GM12878 (cell line): Measurements from ENCODE around the gene KIF22. TPM values are rescaled to one million over a fixed set of nuclear protein-coding genes. Genes with fewer than 3 reads are reported as not detected.

Experiments used
- ATAC-seq: fragments of 200-7000 bp; cut with Tn5 transposase; 3 replicates; pipeline ENCODE4 v1.9.1; 2020; ENCODE audit warnings: mild to moderate bottlenecking, moderate library complexity
- BruUV-seq: library from RNA; stranded (reverse); fragments of 400-500 nt; replicated peaks from 2 replicates; lab custom pipeline; 2021; lab: Mats Ljungman, UMichigan
- CTCF ChIA-PET: fragments of 300-600 bp; sonication (Branson Sonifier 250); formaldehyde crosslinking; extraction: SDS; loops from one replicate; lab custom pipeline; 2021; ENCODE audit warnings: inconsistent platforms; lab: Yijun Ruan, JAX
- POLR2A ChIA-PET: fragments of 350-600 bp; formaldehyde crosslinking; extraction: SDS; loops from one replicate; lab custom pipeline; 2021; ENCODE audit warnings: inconsistent platforms; lab: Charles Lee
- RAD21 ChIA-PET: fragments of 300-600 bp; sonication (Branson Sonifier 250); formaldehyde crosslinking; loops from one replicate; lab custom pipeline; 2023; ENCODE audit warnings: antibody characterized with exemption; ENCODE audit not compliant: unreplicated experiment; lab: Charles Lee
- SMC1A ChIA-PET: fragments of 300-600 bp; sonication (Branson Sonifier 250); formaldehyde crosslinking; loops from one replicate; lab custom pipeline; 2023; ENCODE audit not compliant: unreplicated experiment, uncharacterized antibody; lab: Charles Lee
- DNase-seq: peaks from one replicate; pipeline ENCODE4 v3.0.0-alpha.2; 2011; ENCODE audit warnings: low read depth, low spot score
- FAIRE-seq: peaks from 3 replicates; lab custom pipeline; 2011; peaks lifted over from hg19 to GRCh38; lab: Jason Lieb, UNC
- H2AFZ ChIP-seq: 2 replicates; pipeline ENCODE4 v1.6.0; 2011; ENCODE audit warnings: low read depth, low read length, control low read depth; ENCODE audit not compliant: control insufficient read depth
- H3K27ac ChIP-seq: 2 replicates; pipeline ENCODE4 v1.5.1; 2011; ENCODE audit warnings: control low read depth; ENCODE audit not compliant: control insufficient read depth, insufficient read depth
- H3K27me3 ChIP-seq, 2 experiments: replicated peaks in 1 of 2; 2 replicates each; pipeline versions ENCODE4 v1.6.0 to v1.6.1; 2011; ENCODE audit warnings: low read length in 1 of 2; ENCODE audit not compliant: control insufficient read depth in 2 of 2, insufficient read depth in 2 of 2
- H3K36me3 ChIP-seq, 2 experiments: 2 replicates each; pipeline ENCODE4 v1.5.1; 2011; ENCODE audit warnings: low read length in 1 of 2; ENCODE audit not compliant: control insufficient read depth in 2 of 2, insufficient read depth in 2 of 2
- H3K4me1 ChIP-seq: 2 replicates; pipeline ENCODE4 v1.6.1; 2011; ENCODE audit warnings: mild to moderate bottlenecking, low read length, moderate library complexity, mixed read lengths; ENCODE audit not compliant: control insufficient read depth, insufficient read depth
- H3K4me2 ChIP-seq: 2 replicates; pipeline ENCODE4 v1.6.0; 2011; ENCODE audit warnings: control low read depth; ENCODE audit not compliant: control insufficient read depth, insufficient read depth
- H3K4me3 ChIP-seq: fragments of 200-600 bp; sonication (generic); 2 replicates; pipeline ENCODE4 v1.5.1; 2016
- H3K79me2 ChIP-seq: 2 replicates; pipeline ENCODE4 v1.6.0; 2011; ENCODE audit warnings: low read length; ENCODE audit not compliant: control insufficient read depth, insufficient read depth
- H3K9ac ChIP-seq: 2 replicates; pipeline ENCODE4 v1.8.0; 2011; ENCODE audit warnings: low read length, control low read depth, mixed read lengths; ENCODE audit not compliant: control insufficient read depth, insufficient read depth
- H3K9me3 ChIP-seq: replicated peaks from 3 replicates; pipeline ENCODE4 v1.5.1; 2011; ENCODE audit warnings: mild to moderate bottlenecking, low read length; ENCODE audit not compliant: control insufficient read depth, insufficient read depth
- H4K20me1 ChIP-seq: 2 replicates; pipeline ENCODE4 v1.6.0; 2011; ENCODE audit not compliant: control insufficient read depth, insufficient read depth
- MEF2B ChIP-seq: fragments of 450-650 bp; IDR thresholded peaks from 2 replicates; pipeline ENCODE4 v1.6.1; 2018; ENCODE audit warnings: mild to moderate bottlenecking, moderate library complexity; ENCODE audit not compliant: partially characterized antibody, poor library complexity, severe bottlenecking
- NFIC ChIP-seq: IDR thresholded peaks from 2 replicates; pipeline ENCODE4 v1.6.1; 2012; ENCODE audit warnings: low read depth, mild to moderate bottlenecking, inconsistent platforms, low read length, moderate library complexity
- PML ChIP-seq: IDR thresholded peaks from 2 replicates; pipeline ENCODE4 v1.6.1; 2012; ENCODE audit warnings: low read length, inconsistent platforms
- RB1 ChIP-seq: fragments of 450-650 bp; formaldehyde crosslinking; IDR thresholded peaks from 2 replicates; pipeline ENCODE4 v1.6.1; 2017; ENCODE audit warnings: mild to moderate bottlenecking, borderline replicate concordance
- STAT3 ChIP-seq: IDR thresholded peaks from 2 replicates; pipeline ENCODE4 v1.6.1; 2011; ENCODE audit warnings: low read depth, low read length, improper control_type of control experiment
- WGBS: methylation state at CpG from one replicate; pipeline ENCODE4 v1.1.6; 2016; ENCODE audit warnings: low lambda C conversion rate; ENCODE audit not compliant: insufficient replicate concordance, insufficient coverage; ENCODE audit errors: missing lambda C conversion rate; 5-methylcytosine and 5-hydroxymethylcytosine counted together
- in situ Hi-C: fragments of 300-500 bp; cut with MboI; formaldehyde crosslinking; loops from 9 replicates; pipeline ENCODE4 v1.14.3; 2018; ENCODE audit warnings: mixed read lengths
- intact Hi-C: fragments of 100-400 bp; cut with micrococcal nuclease; formaldehyde crosslinking; loops from one replicate; pipeline ENCODE4 v1.14.2; 2022; ENCODE audit not compliant: unreplicated experiment
- polyA plus RNA-seq, 11 experiments: library from polyadenylated mRNA; depleted of rRNA in 4 of 11; unstranded in 6 of 11; stranded (reverse) in 5 of 11; fragments of >200 nt; fragmentation: Nextera tagmentation in 4 of 11; fragmentation: Illumina TruSeq in 1 of 11; extraction: Ambion mirVana in 4 of 11; extraction: Trizol in 1 of 11; gene quantifications; 1 replicate in 1 of 11; 2 replicates in 10 of 11; pipeline versions ENCODE4 v1.2.1 to v1.2.3, GENCODE V29; 2011 to 2016; ENCODE audit warnings: inconsistent platforms in 2 of 11, missing spikeins in 2 of 11, low read depth in 1 of 11
- total RNA-seq, 4 experiments: library from RNA; depleted of rRNA in 3 of 4; stranded (reverse); fragments of >200 nt in 3 of 4; fragmentation: Illumina TruSeq in 1 of 4; extraction: Trizol in 1 of 4; gene quantifications; 2 replicates each; pipeline versions ENCODE4 v1.2.1 to v1.2.3, GENCODE V29; 2013 to 2021
- TF ChIP-seq, protein P1 (sequence below): fragments of 450-650 bp; formaldehyde crosslinking; IDR thresholded peaks from 2 replicates; pipeline ENCODE4 v1.4.0; 2022; ENCODE audit warnings: mild to moderate bottlenecking, moderate library complexity

The KIF22 gene
- total and polyA plus RNA-seq, 10 of the 15 experiments (the other 5 are each of a cell fraction or from before 2014, with no cell fraction given) = 7.6 to 158 (median 132) TPM

DNA sequence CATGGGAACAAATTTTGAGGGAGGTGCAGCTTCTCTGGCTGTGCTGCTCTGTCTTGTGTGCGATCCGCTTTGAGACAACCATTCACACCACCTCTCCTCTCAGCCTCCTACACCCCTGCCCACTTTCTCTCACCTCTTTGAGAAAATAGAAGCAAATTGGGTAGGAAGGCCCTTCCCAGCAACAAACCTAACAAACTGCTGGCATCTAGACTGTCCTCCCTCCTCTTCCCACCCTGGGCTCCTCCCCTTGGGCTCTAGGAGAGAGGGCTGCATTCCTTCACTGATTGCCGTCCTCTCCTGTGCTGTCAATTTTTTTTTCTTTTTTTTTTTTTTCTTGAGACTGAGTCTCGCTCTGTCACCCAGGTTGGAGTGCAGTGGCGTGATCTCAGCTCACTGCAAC, 59.0 kb downstream of the KIF22 start:
- Histone ChIP-seq H3K27me3 (no peaks in the 10 kb centered on the region), H3K9ac (no peak overlapping the region), H2AFZ (no peak overlapping the region), H3K4me3 (no peak overlapping the region), H3K36me3 (peaks cover 2 to 3% of the 10 kb centered on the region in 2 experiments; a peak in 1 of 4 replicates), H3K27ac (no peak overlapping the region), H3K79me2 (no peaks in the 10 kb centered on the region), H3K4me2 (no peak overlapping the region), H3K4me1 (no peaks in the 10 kb centered on the region), H4K20me1 (no peaks in the 10 kb centered on the region), H3K9me3 (no peaks in the 10 kb centered on the region)
- ChIA-PET CTCF (interaction anchor here (0.6 to 4.6 kb wide), 17 partner anchors 13 to 206 kb away, joined by 3 to 99 read pairs (median 6); partner anchors contain the start of genes KIF22, MVP, PAGR1 and TAOK2), RAD21 (interaction anchor here (1.4 to 3.5 kb wide), 5 partner anchors 30 to 209 kb away, joined by 3 to 51 read pairs (median 9); partner anchors contain the start of genes MVP and PAGR1), SMC1A (interaction anchor here (0.7 to 3.6 kb wide), 7 partner anchors 25 to 183 kb away, joined by 3 to 48 read pairs (median 5); partner anchors contain the start of genes MVP, PAGR1 and TMEM219), POLR2A (interaction anchor here (0.6 to 3.4 kb wide), 3 partner anchors 20 to 42 kb away, joined by 4 to 14 read pairs (median 8); partner anchors contain the start of gene MVP)
- intact Hi-C loops (no loop called here), in situ Hi-C loops (no loop called here)
- FAIRE-seq = no peak
- no TSS peak for BruUV-seq
- no peak for DNase-seq
- TF ChIP-seq MEF2B (no peak), STAT3 (no peak), RB1 (no peak), NFIC (no peak), PML (no peak)
- TF ChIP-seq, protein P1, sequence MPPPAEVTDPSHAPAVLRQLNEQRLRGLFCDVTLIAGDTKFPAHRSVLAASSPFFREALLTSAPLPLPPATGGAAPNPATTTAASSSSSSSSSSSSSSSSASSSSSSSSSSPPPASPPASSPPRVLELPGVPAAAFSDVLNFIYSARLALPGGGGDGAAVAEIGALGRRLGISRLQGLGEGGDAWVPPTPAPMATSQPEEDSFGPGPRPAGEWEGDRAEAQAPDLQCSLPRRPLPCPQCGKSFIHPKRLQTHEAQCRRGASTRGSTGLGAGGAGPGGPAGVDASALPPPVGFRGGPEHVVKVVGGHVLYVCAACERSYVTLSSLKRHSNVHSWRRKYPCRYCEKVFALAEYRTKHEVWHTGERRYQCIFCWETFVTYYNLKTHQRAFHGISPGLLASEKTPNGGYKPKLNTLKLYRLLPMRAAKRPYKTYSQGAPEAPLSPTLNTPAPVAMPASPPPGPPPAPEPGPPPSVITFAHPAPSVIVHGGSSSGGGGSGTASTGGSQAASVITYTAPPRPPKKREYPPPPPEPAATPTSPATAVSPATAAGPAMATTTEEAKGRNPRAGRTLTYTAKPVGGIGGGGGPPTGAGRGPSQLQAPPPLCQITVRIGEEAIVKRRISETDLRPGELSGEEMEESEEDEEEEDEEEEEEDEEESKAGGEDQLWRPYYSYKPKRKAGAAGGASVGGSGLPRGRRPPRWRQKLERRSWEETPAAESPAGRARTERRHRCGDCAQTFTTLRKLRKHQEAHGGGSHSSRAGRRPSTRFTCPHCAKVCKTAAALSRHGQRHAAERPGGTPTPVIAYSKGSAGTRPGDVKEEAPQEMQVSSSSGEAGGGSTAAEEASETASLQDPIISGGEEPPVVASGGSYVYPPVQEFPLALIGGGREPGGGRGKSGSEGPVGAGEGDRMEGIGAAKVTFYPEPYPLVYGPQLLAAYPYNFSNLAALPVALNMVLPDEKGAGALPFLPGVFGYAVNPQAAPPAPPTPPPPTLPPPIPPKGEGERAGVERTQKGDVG (CRISPR knock-in tag) = no peak
- WGBS = 79% methylated on average over 4 of the region's 5 CpGs
- ATAC-seq = no peak
